ENCODE measurements around the gene NEK6. TPM values are rescaled to one million over a fixed set of nuclear protein-coding genes. Genes with fewer than 3 reads are reported as not detected.

NEK6 gene
- total RNA-seq, 2 donors from 2014 or later = 6.8 to 7.6 TPM

Other genes starting within 250 kb of the NEK6 start
- not detected for gene LHX2, start 246.2 kb upstream of the NEK6 start, total RNA-seq
- 100 to 1,000 TPM; 105 to 175 TPM for gene PSMB7, start 157.5 kb downstream of the NEK6 start, total RNA-seq
- not detected for gene ADGRD2, start 192.5 kb downstream of the NEK6 start, total RNA-seq
- not detected for gene NR5A1, start 249.4 kb downstream of the NEK6 start, total RNA-seq